ENCODE results near the gene FAM3D. TPM values are rescaled to one million over a fixed set of nuclear protein-coding genes. Genes with fewer than 3 reads are reported as not detected.

The FAM3D gene
- total RNA-seq, 4 donors from 2014 or later, result 1.9 to 33.2 TPM; not detected in 2

DNA sequence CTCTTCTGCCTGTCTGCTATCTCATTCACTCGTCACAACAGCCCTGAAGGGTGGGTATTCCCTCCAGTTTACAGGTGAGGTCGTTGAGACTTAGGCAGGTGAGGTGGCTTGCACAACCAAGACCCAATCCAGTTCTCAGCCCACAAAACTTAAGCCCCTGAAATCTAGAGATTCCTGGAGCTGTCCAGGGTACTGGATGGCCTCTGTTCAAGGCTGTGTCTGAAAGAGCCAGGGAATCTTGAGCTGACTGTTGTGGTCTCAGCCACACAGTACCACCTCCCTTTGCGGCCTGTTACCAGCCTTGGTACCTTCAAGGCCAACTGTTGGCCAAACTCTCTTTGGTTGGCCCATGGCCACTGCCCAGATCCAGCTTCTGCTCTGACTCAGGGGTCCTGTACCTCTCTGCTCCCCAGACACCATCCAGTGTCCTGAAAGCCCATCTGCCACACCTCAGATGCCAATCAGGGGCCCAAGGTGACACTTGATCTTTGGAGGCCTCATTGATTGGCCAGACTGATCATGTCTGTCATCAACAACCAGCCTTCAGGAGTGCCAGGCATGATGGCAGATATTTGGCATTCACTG is 78.5 kb downstream of the FAM3D start:
- 17 to 100% methylated on average over 1 to 2 of the region's 3 CpGs for WGBS, 2 donors (ENCODE audit: low coverage in 1 of 2)
- Histone ChIP-seq H3K4me3 (no peak overlapping the region), H3K27ac (no peak overlapping the region), H3K36me3 (no peaks in the 10 kb centered on the region), H3K4me1 (peaks cover 0 to 33% (median 5%) of the 10 kb centered on the region in 3 donors), H3K27me3 (peaks cover 27% of the 10 kb centered on the region), H3K9me3 (no peaks in the 10 kb centered on the region)
- ATAC-seq, result no peak
- TF ChIP-seq, protein P1, sequence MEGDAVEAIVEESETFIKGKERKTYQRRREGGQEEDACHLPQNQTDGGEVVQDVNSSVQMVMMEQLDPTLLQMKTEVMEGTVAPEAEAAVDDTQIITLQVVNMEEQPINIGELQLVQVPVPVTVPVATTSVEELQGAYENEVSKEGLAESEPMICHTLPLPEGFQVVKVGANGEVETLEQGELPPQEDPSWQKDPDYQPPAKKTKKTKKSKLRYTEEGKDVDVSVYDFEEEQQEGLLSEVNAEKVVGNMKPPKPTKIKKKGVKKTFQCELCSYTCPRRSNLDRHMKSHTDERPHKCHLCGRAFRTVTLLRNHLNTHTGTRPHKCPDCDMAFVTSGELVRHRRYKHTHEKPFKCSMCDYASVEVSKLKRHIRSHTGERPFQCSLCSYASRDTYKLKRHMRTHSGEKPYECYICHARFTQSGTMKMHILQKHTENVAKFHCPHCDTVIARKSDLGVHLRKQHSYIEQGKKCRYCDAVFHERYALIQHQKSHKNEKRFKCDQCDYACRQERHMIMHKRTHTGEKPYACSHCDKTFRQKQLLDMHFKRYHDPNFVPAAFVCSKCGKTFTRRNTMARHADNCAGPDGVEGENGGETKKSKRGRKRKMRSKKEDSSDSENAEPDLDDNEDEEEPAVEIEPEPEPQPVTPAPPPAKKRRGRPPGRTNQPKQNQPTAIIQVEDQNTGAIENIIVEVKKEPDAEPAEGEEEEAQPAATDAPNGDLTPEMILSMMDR (IDR thresholded peaks at IDR 0.05), result no peak
- TF ChIP-seq POLR2AphosphoS5 (IDR thresholded peaks at IDR 0.05) (no peak), EP300 (IDR thresholded peaks at IDR 0.05) (no peak), POLR2A (IDR thresholded peaks at IDR 0.05) (no peak)

DNA sequence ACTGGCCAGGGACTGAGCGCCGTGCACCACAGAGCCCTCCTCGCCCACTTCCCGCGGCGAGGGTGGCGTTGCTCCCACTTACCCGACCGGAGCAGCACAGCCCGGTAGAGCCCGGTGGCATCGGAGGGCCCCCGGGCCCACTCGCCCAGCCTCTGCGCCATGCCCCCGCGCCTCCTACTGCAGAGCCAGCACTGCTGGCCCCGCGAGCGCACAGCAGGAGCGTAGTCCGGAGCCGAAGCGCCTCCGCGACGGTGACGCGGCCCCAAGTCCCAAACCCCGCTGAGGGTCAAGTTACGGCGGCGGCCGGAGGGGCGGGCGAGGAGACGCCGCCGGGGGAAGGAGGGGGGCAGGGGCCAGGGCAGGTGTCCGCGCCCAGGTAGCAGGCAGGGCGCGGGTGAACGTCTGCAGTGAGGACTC is 79.8 kb downstream of the FAM3D start:
- WGBS, 2 donors (ENCODE audit: low coverage in 1 of 2), result 7 to 14% methylated on average over 5 to 17 of the region's 44 CpGs
- Histone ChIP-seq H3K4me3 (peak overlapping the region in 1 of 2 donors; percentile 27), H3K27ac (no peak overlapping the region), H3K27me3 (peaks cover 27% of the 10 kb centered on the region), H3K4me1 (peaks cover 0 to 33% (median 5%) of the 10 kb centered on the region in 3 donors), H3K36me3 (no peaks in the 10 kb centered on the region), H3K9me3 (no peaks in the 10 kb centered on the region)
- no peak for ATAC-seq
- TF ChIP-seq POLR2AphosphoS5 (IDR thresholded peaks at IDR 0.05) (no peak), POLR2A (IDR thresholded peaks at IDR 0.05) (no peak), EP300 (IDR thresholded peaks at IDR 0.05) (no peak)
- TF ChIP-seq, protein P1 (IDR thresholded peaks at IDR 0.05), result no peak

DNA sequence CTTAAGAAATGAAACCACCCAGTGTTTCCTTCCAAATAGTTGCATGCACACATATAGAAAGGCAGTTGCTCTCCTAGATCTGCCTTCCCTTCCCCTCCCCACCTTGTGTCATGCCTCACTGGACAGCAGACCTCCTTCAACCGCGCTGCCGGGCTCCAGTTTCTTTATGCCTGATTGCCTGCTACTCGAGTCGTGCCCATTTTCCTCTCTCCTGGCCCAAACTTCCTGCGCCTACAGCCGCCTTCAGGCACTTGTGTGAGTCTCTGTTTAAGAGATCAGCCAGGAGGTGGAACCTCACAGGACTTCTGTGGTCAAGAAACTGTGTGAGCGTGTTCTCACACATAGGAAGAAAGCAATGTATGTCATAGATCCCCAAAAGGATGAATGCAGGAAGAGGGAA is 80.6 kb downstream of the FAM3D start:
- TF ChIP-seq POLR2AphosphoS5 (IDR thresholded peaks at IDR 0.05) (no peak), EP300 (IDR thresholded peaks at IDR 0.05) (no peak), POLR2A (IDR thresholded peaks at IDR 0.05) (no peak)
- TF ChIP-seq, protein P1 (IDR thresholded peaks at IDR 0.05), result no peak
- no peak for ATAC-seq
- no peaks in the 10 kb centered on the region for H3K36me3 ChIP-seq
- H3K4me3 ChIP-seq, result peak overlapping the region in 1 of 2 donors; percentile 58
- H3K9me3 ChIP-seq, result no peaks in the 10 kb centered on the region
- H3K27me3 ChIP-seq, result peaks cover 27% of the 10 kb centered on the region
- peaks cover 0 to 33% (median 5%) of the 10 kb centered on the region in 3 donors for H3K4me1 ChIP-seq
- H3K27ac ChIP-seq, result peak overlapping the region in 3 of 4 donors; percentile 74 to 86 (median 81)
- WGBS, 2 donors (ENCODE audit: low coverage in 1 of 2), result 10 to 68% methylated on average over 5 to 8 of the region's 8 CpGs

DNA sequence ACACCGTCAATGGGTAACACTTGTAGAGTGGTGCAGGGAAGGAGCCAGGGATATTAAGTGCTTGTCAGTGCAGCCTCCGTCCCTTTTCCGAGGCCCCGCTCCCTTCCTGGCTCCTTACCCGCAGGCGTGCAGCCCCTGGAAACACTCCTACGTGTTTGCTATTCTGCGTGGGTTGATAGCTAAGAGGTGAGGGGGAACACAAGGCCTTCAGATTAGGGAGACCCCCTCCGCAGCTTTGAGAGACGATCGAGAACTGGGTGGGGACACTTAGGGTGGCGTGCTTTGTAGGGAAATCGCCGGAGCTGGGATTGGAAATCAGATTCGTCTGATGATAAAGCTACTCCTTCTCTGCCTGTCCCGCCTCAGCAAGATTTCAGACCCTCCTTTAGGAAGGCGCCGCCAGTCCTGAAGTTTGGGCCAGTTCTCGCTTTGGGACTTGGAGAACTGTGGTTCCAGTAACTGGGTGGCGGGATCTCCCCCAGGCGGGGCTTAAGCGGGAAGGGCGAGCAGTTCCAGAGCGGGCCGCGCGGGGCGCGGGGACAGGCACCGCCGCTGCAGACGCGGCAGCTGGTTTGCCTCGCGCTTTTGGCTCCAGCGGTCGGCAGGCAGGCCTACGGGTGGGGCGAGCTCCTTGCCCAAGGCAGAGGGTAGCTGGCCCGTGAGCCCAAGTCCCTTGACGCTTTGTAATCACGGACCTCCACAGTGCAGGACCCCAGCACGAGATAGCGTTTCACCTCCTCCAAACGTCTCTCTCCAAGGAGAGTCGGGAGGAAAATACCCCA is 81.4 kb downstream of the FAM3D start:
- H3K27ac ChIP-seq, result peak overlapping the region; percentile 37 to 86 (median 78)
- peaks cover 27% of the 10 kb centered on the region for H3K27me3 ChIP-seq
- H3K36me3 ChIP-seq, result no peaks in the 10 kb centered on the region
- ATAC-seq, result peak; percentile 95
- WGBS, 2 donors (ENCODE audit: low coverage in 1 of 2), result 2 to 3% methylated on average over 10 to 13 of the region's 46 CpGs
- H3K4me3 ChIP-seq, result peak overlapping the region; percentile 48 to 58
- TF ChIP-seq, protein P1 (IDR thresholded peaks at IDR 0.05), result peak; percentile 78 to 94 (median 89)
- no peak for TF ChIP-seq EP300 (IDR thresholded peaks at IDR 0.05)
- peak; percentile 26 to 28 for TF ChIP-seq POLR2A (IDR thresholded peaks at IDR 0.05)
- TF ChIP-seq POLR2AphosphoS5 (IDR thresholded peaks at IDR 0.05), result peak; percentile 85
- no peaks in the 10 kb centered on the region for H3K9me3 ChIP-seq
- H3K4me1 ChIP-seq, result peaks cover 0 to 33% (median 5%) of the 10 kb centered on the region in 3 donors
